Upper lobe of left lung (tissue), 6 donors: Measurements from ENCODE around the gene HMGXB3. TPM values are rescaled to one million over a fixed set of nuclear protein-coding genes. Genes with fewer than 3 reads are reported as not detected.

ENCODE experiments used
- ATAC-seq, 2 donors: fragments of 200-7000 bp; cut with Tn5 transposase; one replicate each; pipeline ENCODE4 v1.9.1; 2022; ENCODE audit warnings: mild to moderate bottlenecking in 2 of 2, moderate library complexity in 2 of 2; ENCODE audit not compliant: low FRiP score in 2 of 2
- DNase-seq, 2 donors: peaks; one replicate each; pipeline ENCODE4 v3.0.0-alpha.2; 2019 to 2020
- H3K27ac ChIP-seq, 4 donors: fragments of 200-600 bp; sonication (generic); one replicate each; pipeline ENCODE4 v1.5.1; 2016 to 2019
- H3K27me3 ChIP-seq, 4 donors: fragments of 200-600 bp; sonication (generic); one replicate each; pipeline ENCODE4 v1.5.1; 2017 to 2019
- H3K36me3 ChIP-seq, 4 donors: fragments of 200-600 bp; sonication (generic); one replicate each; pipeline ENCODE4 v1.5.1; 2016 to 2019
- H3K4me1 ChIP-seq, 4 donors: fragments of 200-600 bp; sonication (generic); one replicate each; pipeline ENCODE4 v1.5.1; 2018 to 2019
- H3K4me3 ChIP-seq, 4 donors: fragments of 200-600 bp; sonication (generic); one replicate each; pipeline ENCODE4 v1.5.1; 2017 to 2019; ENCODE audit warnings: mild to moderate bottlenecking in 2 of 4, moderate library complexity in 1 of 4
- H3K9me3 ChIP-seq, 4 donors: fragments of 200-600 bp; sonication (generic); one replicate each; pipeline ENCODE4 v1.5.1; 2018 to 2019
- CTCF ChIP-seq, 6 experiments: fragments of 450-650 bp in 4 of 6; fragments of 200-600 bp in 2 of 6; sonication (generic) in 2 of 6; IDR thresholded peaks; one replicate each; pipeline ENCODE4 v1.5.1; 2016 to 2019; ENCODE audit warnings: antibody characterized with exemption in 6 of 6
- EP300 ChIP-seq, 4 donors: sonication (generic); formaldehyde crosslinking; IDR thresholded peaks; one replicate each; pipeline ENCODE4 v1.5.1; 2017; ENCODE audit warnings: antibody characterized with exemption in 4 of 4, control low read depth in 2 of 4
- POLR2A ChIP-seq, 4 donors: fragments of 450-650 bp; IDR thresholded peaks; one replicate each; pipeline ENCODE4 v1.5.1; 2016 to 2017; ENCODE audit warnings: antibody characterized with exemption in 4 of 4, mild to moderate bottlenecking in 2 of 4
- POLR2AphosphoS5 ChIP-seq, 2 donors: sonication (generic); formaldehyde crosslinking; IDR thresholded peaks; one replicate each; pipeline ENCODE4 v1.5.1; 2017; ENCODE audit warnings: antibody characterized with exemption in 2 of 2
- WGBS, 2 donors: methylation state at CpG; one replicate each; pipeline ENCODE4 v1.1.5; 2017 to 2018; 5-methylcytosine and 5-hydroxymethylcytosine counted together
- total RNA-seq, 6 donors: library from RNA; depleted of rRNA in 4 of 6; stranded (reverse); fragments of >200 nt in 4 of 6; gene quantifications; one replicate each; pipeline versions ENCODE4 v1.1.0 to v1.2.1, GENCODE V29; 2016 to 2021
- donor health status: DM: no; HTN: no; CAD: no; lungs with moderate emphysema.
- donor health status: DM: no; HTN: yes; CAD: no; lungs with severe emphysema.

The HMGXB3 gene
- total RNA-seq, 6 donors from 2014 or later = 29.6 to 71.2 (median 41.0) TPM

- H3K27me3 ChIP-seq = no peaks in the 10 kb centered on the region
- 74 to 81% methylated on average over 7 of the region's 7 CpGs for WGBS, 2 donors
- no peak overlapping the region for H3K4me3 ChIP-seq
- TF ChIP-seq POLR2A (IDR thresholded peaks at IDR 0.05) (no peak), CTCF (IDR thresholded peaks at IDR 0.05) (no peak), POLR2AphosphoS5 (IDR thresholded peaks at IDR 0.05) (no peak), EP300 (IDR thresholded peaks at IDR 0.05) (no peak)
- no peaks in the 10 kb centered on the region for H3K9me3 ChIP-seq
- ATAC-seq (no peak), DNase-seq (no peak)
- no peaks in the 10 kb centered on the region for H3K4me1 ChIP-seq
- peaks cover 47 to 100% (median 88%) of the 10 kb centered on the region in 4 donors for H3K36me3 ChIP-seq
- H3K27ac ChIP-seq = no peak overlapping the region
Observed at GRCh38 chr5:150035139-150035895, 34.8 kb downstream of the HMGXB3 start.

DNA sequence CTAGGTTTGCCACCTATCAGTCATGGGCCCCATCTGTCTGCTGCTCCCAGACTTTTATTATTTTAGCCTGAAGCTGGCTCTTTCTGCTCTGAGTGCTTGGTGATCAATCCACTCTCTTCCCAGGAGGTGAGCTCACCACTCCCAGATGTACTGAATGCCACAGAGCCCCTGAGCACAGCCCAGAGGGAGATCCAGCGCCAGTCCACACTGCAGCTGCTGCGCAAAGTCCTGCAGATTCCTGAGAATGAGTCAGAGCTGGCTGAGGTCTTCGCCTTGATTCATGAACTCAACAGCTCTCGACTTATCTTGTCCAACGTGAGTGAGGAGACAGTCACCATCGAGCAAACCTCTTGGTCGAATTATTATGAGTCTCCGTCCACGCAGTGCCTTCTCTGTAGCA, 36.0 kb downstream of the HMGXB3 start:
- Histone ChIP-seq H3K27ac (no peak overlapping the region), H3K9me3 (no peaks in the 10 kb centered on the region), H3K4me1 (no peaks in the 10 kb centered on the region), H3K36me3 (peaks cover 43 to 100% (median 89%) of the 10 kb centered on the region in 4 donors), H3K4me3 (no peak overlapping the region), H3K27me3 (no peaks in the 10 kb centered on the region)
- TF ChIP-seq EP300 (IDR thresholded peaks at IDR 0.05) = no peak
- TF ChIP-seq POLR2AphosphoS5 (IDR thresholded peaks at IDR 0.05) = no peak
- TF ChIP-seq CTCF (IDR thresholded peaks at IDR 0.05) = no peak
- TF ChIP-seq POLR2A (IDR thresholded peaks at IDR 0.05) = no peak
- ATAC-seq (peak in 1 of 2 donors; percentile 91), DNase-seq (no peak)
- WGBS, 2 donors = 89 to 92% methylated on average over 9 of the region's 9 CpGs

GRCh38 chr5:150038547-150038946, 38.0 kb downstream of the HMGXB3 start:
- Histone ChIP-seq H3K4me3 (no peak overlapping the region), H3K36me3 (peaks cover 37 to 100% (median 83%) of the 10 kb centered on the region in 4 donors), H3K27ac (no peak overlapping the region), H3K4me1 (peaks cover under 1 to 2% (median under 1%) of the 10 kb centered on the region in 4 donors), H3K9me3 (no peaks in the 10 kb centered on the region), H3K27me3 (no peaks in the 10 kb centered on the region)
- no peak for ATAC-seq
- no peak for TF ChIP-seq POLR2AphosphoS5 (IDR thresholded peaks at IDR 0.05)
- DNase-seq = no peak
- 95% methylated on average over 2 of the region's 2 CpGs for WGBS, 2 donors

DNA sequence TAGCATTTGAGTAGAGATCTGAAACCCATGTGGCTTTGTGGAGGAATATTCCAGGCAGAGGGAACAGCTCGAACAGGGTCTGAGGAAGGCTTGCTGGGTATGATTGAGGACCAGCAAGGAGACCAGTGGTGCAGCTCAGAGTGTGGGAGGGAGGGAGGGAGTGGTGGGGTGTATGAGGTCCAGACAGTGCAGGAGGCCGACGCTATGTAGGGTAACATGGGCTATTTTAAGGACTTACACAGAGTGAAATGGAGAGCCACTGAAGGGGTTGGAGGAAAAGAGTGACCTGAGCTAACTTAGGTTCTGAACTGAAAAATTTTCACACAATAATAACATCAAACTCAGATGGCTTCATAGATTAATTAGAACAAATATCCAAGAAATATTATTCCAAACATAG, 41.9 kb downstream of the HMGXB3 start:
- Histone ChIP-seq H3K4me3 (no peak overlapping the region), H3K36me3 (peaks cover 38 to 92% (median 76%) of the 10 kb centered on the region in 4 donors), H3K4me1 (peaks cover 8 to 15% (median 13%) of the 10 kb centered on the region in 4 donors), H3K27ac (no peak overlapping the region), H3K27me3 (no peaks in the 10 kb centered on the region), H3K9me3 (no peaks in the 10 kb centered on the region)
- DNase-seq (no peak), ATAC-seq (no peak)
- 92 to 93% methylated on average over 3 of the region's 3 CpGs for WGBS, 2 donors
- TF ChIP-seq POLR2A (IDR thresholded peaks at IDR 0.05) = no peak
- no peak for TF ChIP-seq POLR2AphosphoS5 (IDR thresholded peaks at IDR 0.05)
- TF ChIP-seq CTCF (IDR thresholded peaks at IDR 0.05) = no peak
- TF ChIP-seq EP300 (IDR thresholded peaks at IDR 0.05) = no peak

- Histone ChIP-seq H3K27me3 (no peaks in the 10 kb centered on the region), H3K36me3 (peaks cover 45 to 92% (median 80%) of the 10 kb centered on the region in 4 donors), H3K4me3 (no peak overlapping the region), H3K4me1 (peaks cover 8 to 15% (median 13%) of the 10 kb centered on the region in 4 donors), H3K27ac (peak overlapping the region in 1 of 4 donors; percentile 21), H3K9me3 (no peaks in the 10 kb centered on the region)
- WGBS, 2 donors = 63 to 69% methylated on average over 4 of the region's 4 CpGs
- ATAC-seq (no peak), DNase-seq (no peak)
- no peak for TF ChIP-seq EP300 (IDR thresholded peaks at IDR 0.05)
- no peak for TF ChIP-seq POLR2AphosphoS5 (IDR thresholded peaks at IDR 0.05)
- no peak for TF ChIP-seq POLR2A (IDR thresholded peaks at IDR 0.05)
- no peak for TF ChIP-seq CTCF (IDR thresholded peaks at IDR 0.05)
Observed at GRCh38 chr5:150043657-150044328, 43.3 kb downstream of the HMGXB3 start.
